ENCODE results near the gene NTM.
"Not testable (repeated sequence)": the region's sequence is repeated elsewhere in the genome, so short reads cannot be mapped to it uniquely, and the experiment has no call there.

Gene NTM

GRCh38 chr11:132361011-132361550 is 990.7 kb downstream of the NTM start:
- no peak for DNase-seq

DNA sequence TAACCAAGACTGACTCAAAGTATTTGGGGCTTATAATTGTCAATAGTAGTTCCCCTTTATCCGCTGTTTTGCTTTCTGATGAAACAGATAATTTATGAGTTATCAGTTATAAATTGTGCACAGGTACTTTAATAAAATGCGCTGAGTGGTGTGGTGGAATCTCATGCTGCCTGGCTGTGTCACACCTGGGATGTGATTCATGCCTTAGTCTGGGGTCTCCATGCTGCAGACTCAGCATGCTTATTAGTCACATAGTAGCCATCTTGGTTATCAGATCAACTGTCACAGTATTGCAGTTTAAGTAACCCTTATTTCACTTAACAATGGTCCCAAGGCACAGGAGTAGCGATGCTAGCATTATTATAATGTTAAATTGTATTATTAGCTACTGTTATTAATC is 995.2 kb downstream of the NTM start:
- no peak for DNase-seq

GRCh38 chr11:132367293-132367692 is 996.9 kb downstream of the NTM start:
- DNase-seq, result no peak

GRCh38 chr11:132370114-132370513 is 999.7 kb downstream of the NTM start:
- not testable (repeated sequence) for DNase-seq

DNA sequence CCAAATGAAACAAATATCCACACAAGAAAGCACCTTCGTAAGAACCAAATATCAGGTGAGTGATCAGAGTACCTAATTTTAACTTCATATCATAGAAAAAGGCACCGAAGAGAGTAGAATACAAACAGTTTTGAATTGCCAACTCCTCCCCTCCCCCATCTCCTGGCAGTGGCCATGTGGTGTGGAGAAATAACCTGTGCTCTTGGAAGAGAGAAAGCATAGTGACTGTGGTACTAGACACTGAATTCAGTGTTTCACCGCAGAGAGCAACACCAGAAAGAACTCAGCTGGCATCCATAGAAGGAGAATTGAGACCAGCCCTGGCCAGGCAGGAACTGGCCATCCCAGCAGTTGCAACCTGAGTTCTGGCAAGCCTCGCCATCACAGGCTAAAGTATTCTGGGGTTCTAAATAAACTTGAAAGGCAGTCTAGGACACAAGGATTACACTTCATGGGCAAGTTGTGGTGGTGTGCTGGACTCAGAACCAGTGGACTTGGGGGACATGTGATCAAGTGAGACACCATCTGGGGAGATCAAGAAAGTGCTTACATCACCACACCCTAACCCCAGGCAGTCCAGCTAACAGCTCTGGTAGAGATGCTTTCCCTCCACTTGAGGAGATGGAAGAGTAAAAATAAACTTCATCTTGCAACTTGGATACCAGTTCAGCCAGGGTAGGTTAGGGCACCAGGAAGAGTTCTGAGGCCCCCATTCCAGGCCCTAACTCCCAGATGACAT is 1003.2 kb downstream of the NTM start:
- DNase-seq, result no peak

- DNase-seq, result no peak
Observed at GRCh38 chr11:132379540-132379939, 1009.1 kb downstream of the NTM start.
